Colonic mucosa (tissue), 4 donors: Measurements from ENCODE around the gene GSTCD. TPM values are rescaled to one million over a fixed set of nuclear protein-coding genes. Genes with fewer than 3 reads are reported as not detected.
"Not testable (repeated sequence)": the region's sequence is repeated elsewhere in the genome, so short reads cannot be mapped to it uniquely, and the experiment has no call there.

Experiments used
- DNase-seq: peaks from one replicate; pipeline ENCODE4 v3.0.0-alpha.2; 2020
- H3K27ac ChIP-seq: fragments of 200-600 bp; one replicate; pipeline ENCODE4 v1.8.0; 2021
- H3K27me3 ChIP-seq: fragments of 200-600 bp; one replicate; pipeline ENCODE4 v1.8.0; 2021
- H3K36me3 ChIP-seq: fragments of 200-600 bp; one replicate; pipeline ENCODE4 v1.8.0; 2021
- H3K4me1 ChIP-seq: fragments of 200-600 bp; one replicate; pipeline ENCODE4 v1.8.0; 2021; ENCODE audit warnings: mild to moderate bottlenecking
- H3K4me3 ChIP-seq: fragments of 200-600 bp; one replicate; pipeline ENCODE4 v1.8.0; 2021
- H3K9ac ChIP-seq, 2 donors: one replicate each; pipeline ENCODE4 v1.7.0; 2013; ENCODE audit warnings: control low read depth in 2 of 2, low read depth in 2 of 2, low read length in 2 of 2
- H3K9me3 ChIP-seq: fragments of 200-600 bp; one replicate; pipeline ENCODE4 v1.8.0; 2021
- CTCF ChIP-seq: fragments of 200-600 bp; IDR thresholded peaks from one replicate; pipeline ENCODE4 v1.8.0; 2022; ENCODE audit warnings: antibody characterized with exemption, mild to moderate bottlenecking
- intact Hi-C: fragments of 100-400 bp; cut with DNase I; formaldehyde crosslinking; loops from one replicate; pipeline ENCODE4 v1.14.1; 2022
- total RNA-seq, 2 donors: library from RNA; stranded (reverse); fragmentation: NEBNext Ultra II Directional in 1 of 2; extraction: Animal tissue kit (Norgen Biotek cat#: 25700) in 1 of 2; gene quantifications; one replicate each; pipeline ENCODE4 v1.2.1, GENCODE V29; 2021
- donor health status: healthy.
- donor health status: DM: no; HTN: no; CAD: no.
- donor health status: DM: no; HTN: no; CAD: no.

The GSTCD gene
- total RNA-seq, 2 donors from 2014 or later = 9.0 to 17.5 TPM

GRCh38 chr4:105758958-105759357, 50.4 kb downstream of the GSTCD start:
- intact Hi-C loops = no loop called here
- DNase-seq = no peak
- Histone ChIP-seq H3K4me1 (no peaks in the 10 kb centered on the region), H3K9ac (no peak overlapping the region), H3K9me3 (no peaks in the 10 kb centered on the region), H3K4me3 (no peak overlapping the region), H3K27me3 (no peaks in the 10 kb centered on the region), H3K27ac (no peak overlapping the region), H3K36me3 (no peaks in the 10 kb centered on the region)
- no peak for TF ChIP-seq CTCF

GRCh38 chr4:105765690-105766407, 57.3 kb downstream of the GSTCD start:
- H3K36me3 ChIP-seq = no peaks in the 10 kb centered on the region
- no peak overlapping the region for H3K9ac ChIP-seq
- no peak overlapping the region for H3K4me3 ChIP-seq
- no peaks in the 10 kb centered on the region for H3K9me3 ChIP-seq
- no peak overlapping the region for H3K27ac ChIP-seq
- intact Hi-C loops = no loop called here
- no peaks in the 10 kb centered on the region for H3K4me1 ChIP-seq
- DNase-seq = no peak
- TF ChIP-seq CTCF = no peak
- no peaks in the 10 kb centered on the region for H3K27me3 ChIP-seq

DNA sequence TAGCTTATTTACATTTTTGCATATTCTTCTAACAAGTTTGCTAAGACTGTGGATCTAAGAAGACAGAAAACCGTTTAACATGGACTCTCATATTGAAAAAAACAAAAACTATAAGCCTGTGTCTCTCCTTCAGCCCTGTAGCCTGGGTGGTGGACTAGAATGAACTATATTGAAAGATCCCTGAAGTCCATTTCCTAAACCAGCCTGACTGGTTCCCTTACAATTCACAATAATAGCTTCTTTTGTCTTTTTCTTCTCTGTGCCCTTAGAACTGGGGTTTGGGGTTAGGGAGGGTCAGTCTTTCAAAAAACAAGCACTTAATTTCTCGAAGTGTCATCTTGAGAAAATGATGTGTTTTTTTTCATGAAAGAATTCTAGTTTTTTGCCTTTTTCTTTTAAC, 59.0 kb downstream of the GSTCD start:
- no peak for TF ChIP-seq CTCF
- H3K9ac ChIP-seq = no peak overlapping the region
- no peaks in the 10 kb centered on the region for H3K36me3 ChIP-seq
- no peak for DNase-seq
- no peaks in the 10 kb centered on the region for H3K4me1 ChIP-seq
- H3K27ac ChIP-seq = no peak overlapping the region
- H3K9me3 ChIP-seq = no peaks in the 10 kb centered on the region
- intact Hi-C loops = no loop called here
- no peaks in the 10 kb centered on the region for H3K27me3 ChIP-seq
- H3K4me3 ChIP-seq = no peak overlapping the region

DNA sequence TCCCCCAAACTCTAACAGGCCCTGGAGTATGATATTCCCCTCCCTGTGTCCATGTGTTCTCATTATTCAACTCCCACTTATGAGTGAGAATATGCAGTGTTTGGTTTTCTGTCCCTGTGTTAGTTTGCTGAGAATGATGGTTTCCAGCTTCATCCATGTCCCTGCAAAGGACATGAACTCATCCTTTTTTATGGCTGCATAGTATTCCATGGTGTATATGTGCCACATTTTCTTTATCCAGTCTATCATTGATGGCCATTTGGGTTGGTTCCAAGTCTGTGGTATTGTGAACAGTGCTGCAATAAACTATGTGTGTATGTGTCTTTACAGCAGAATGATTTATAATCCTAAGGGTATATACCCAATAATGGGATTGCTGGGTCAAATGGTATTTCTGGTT, 61.9 kb downstream of the GSTCD start:
- intact Hi-C loops, H3K9ac ChIP-seq, H3K4me1 ChIP-seq, H3K36me3 ChIP-seq, H3K27me3 ChIP-seq, H3K27ac ChIP-seq, H3K4me3 ChIP-seq, DNase-seq, H3K9me3 ChIP-seq: not testable (repeated sequence)

- H3K27me3 ChIP-seq, H3K9ac ChIP-seq, intact Hi-C loops, H3K27ac ChIP-seq, H3K4me1 ChIP-seq, H3K4me3 ChIP-seq, H3K36me3 ChIP-seq, H3K9me3 ChIP-seq, DNase-seq: not testable (repeated sequence)
Observed at GRCh38 chr4:105772065-105772464, 63.5 kb downstream of the GSTCD start.

DNA sequence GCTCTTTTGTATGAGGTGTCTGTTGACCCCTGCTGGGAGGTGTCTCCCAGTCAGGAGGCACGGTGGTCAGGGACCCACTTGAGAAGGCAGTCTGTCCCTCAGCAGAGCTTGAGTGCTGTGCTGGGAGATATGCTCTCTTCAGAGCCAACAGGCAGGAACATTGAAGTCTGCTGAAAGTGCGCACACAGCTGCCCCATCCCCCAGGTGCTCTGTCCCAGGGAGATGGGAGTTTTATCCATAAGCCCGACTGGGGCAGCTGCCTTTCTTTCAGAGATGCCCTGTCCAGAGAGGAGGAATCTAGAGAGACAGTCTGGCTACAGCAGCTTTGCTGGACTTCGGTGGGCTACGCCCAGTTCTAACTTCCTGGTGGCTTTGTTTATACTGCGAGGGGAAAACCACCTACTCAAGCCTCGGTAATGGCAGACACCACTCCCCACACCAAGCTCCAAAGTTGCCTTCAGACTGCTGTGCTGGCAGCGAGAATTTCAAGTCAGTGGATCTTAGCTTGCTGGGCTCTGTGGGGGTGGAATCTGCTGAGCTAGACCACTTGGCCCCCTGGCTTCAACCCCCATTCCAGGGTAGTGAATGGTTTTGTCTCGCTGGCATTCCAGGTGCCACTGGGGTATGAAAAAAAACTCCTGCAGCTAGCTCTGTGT, 67.3 kb downstream of the GSTCD start:
- H3K27ac ChIP-seq, H3K9me3 ChIP-seq, H3K9ac ChIP-seq, H3K4me3 ChIP-seq, DNase-seq, H3K4me1 ChIP-seq, H3K36me3 ChIP-seq, H3K27me3 ChIP-seq, intact Hi-C loops: not testable (repeated sequence)

GRCh38 chr4:105780176-105780575, 71.6 kb downstream of the GSTCD start:
- no peak for DNase-seq
- H3K36me3 ChIP-seq = no peaks in the 10 kb centered on the region
- no peaks in the 10 kb centered on the region for H3K9me3 ChIP-seq

More at GRCh38 chr4:105780176-105780575, 71.6 kb downstream of the GSTCD start:
- no peak overlapping the region for H3K4me3 ChIP-seq
- no peak for TF ChIP-seq CTCF
- H3K4me1 ChIP-seq = no peaks in the 10 kb centered on the region
- H3K27me3 ChIP-seq = no peaks in the 10 kb centered on the region
- intact Hi-C loops = no loop called here
- H3K9ac ChIP-seq = no peak overlapping the region
- H3K27ac ChIP-seq = no peak overlapping the region
